Skin of body (tissue), 2 donors: ENCODE measurements around the gene FANCD2OS. TPM values are rescaled to one million over a fixed set of nuclear protein-coding genes. Genes with fewer than 3 reads are reported as not detected.
A peak's percentile ranks its signal among the peaks of the same experiment; 100 is the strongest.
"Not testable (repeated sequence)": the region's sequence is repeated elsewhere in the genome, so short reads cannot be mapped to it uniquely, and the experiment has no call there.

Source experiments
- DNase-seq: peaks from one replicate; lab custom pipeline; 2025; lab: John Stamatoyannopoulos, UW
- total RNA-seq: library from RNA; depleted of rRNA; stranded (reverse); fragments of >200 nt; gene quantifications from one replicate; pipeline ENCODE4 v1.2.3, GENCODE V29; 2014

The FANCD2OS gene
- total RNA-seq: not detected

GRCh38 chr3:10108091-10108490 is at the start of gene FANCD2OS:
TSS of gene FANCD2OS (minus strand) at chr3:10108255. CDS start at chr3:10104774, 3,481 bp downstream.
- DNase-seq: no peak

DNA sequence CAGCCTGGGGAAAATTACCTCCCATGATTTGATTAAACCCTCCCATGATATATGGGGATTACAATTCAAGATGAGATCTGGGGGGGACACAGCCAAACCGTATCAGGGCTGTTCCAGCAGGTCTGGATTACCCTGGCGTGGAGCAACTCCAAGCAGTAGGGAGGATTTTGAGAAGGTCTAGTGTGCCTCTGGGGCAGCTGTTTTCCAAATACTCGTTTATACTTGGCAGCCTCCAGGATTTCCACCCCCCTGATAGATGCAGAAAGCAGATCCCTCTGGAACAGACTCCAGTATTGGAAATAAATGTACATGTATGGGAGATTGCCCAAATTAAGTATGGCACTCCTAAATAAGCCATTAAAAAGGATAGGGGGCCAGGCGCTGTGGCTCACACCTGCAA is 49.0 kb upstream of the FANCD2OS start:
- peak; percentile 38 for DNase-seq

DNA sequence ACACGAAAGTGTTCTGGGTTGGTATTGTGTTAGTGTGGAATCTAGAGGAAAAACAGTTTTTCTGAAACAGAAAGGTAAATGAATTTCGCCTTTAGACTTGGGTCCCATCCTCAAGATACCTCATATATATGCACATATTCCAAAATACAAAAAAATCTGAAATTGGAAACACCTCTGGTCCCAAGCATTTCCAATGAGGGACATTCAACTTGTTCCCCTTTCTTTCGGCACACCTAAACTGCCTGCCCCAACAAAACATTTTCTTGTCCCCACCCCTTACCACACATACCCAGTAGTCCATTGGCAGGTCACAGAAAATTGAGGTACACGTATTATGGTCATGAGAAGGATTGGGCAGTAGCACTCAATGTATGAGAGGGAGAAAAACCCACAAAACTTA is 47.6 kb upstream of the FANCD2OS start:
- DNase-seq: no peak

GRCh38 chr3:10155123-10155472 is 47.0 kb upstream of the FANCD2OS start:
- no peak for DNase-seq

DNA sequence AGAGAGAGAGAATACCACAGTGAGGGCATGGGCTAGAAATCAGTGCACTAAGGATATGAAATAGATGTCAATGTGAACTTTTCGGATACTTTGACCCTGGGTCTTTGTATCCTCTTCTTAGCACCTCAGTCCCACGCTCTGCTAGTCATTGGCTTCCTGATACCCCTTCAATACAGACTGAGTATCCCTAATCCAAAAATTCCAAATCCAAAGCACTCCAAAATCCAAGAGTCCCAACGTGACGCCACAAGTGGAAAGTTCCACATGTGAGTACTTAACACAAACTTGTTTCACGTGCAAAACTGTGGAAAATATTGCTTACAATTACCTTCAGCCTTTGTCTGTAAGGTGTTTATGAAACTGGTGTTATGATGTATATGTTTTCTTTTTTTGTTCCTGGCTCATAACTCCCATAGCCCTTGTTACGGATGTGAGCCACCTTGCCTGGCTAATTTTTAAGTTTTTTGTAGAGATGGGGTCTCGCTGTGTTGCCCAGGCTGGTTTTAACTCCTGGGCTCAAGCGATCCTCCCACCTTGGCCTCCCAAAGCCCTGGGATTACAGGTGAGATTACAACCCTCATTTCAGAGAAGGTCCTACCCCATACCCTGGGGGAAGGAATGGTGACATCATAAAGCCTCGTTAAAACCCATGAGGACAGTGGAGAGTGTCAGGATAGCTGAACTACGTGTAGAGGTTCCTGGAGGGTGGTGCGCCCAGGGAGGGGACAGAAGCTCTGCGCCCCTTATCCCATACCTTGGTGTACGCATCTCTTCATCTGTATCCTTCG is 46.5 kb upstream of the FANCD2OS start:
- DNase-seq: no peak

GRCh38 chr3:10150987-10151386 is 42.9 kb upstream of the FANCD2OS start:
- DNase-seq: no peak

GRCh38 chr3:10149226-10149625 is 41.2 kb upstream of the FANCD2OS start:
- DNase-seq: no peak

GRCh38 chr3:10145685-10146084 is 37.6 kb upstream of the FANCD2OS start:
- DNase-seq: no peak

DNA sequence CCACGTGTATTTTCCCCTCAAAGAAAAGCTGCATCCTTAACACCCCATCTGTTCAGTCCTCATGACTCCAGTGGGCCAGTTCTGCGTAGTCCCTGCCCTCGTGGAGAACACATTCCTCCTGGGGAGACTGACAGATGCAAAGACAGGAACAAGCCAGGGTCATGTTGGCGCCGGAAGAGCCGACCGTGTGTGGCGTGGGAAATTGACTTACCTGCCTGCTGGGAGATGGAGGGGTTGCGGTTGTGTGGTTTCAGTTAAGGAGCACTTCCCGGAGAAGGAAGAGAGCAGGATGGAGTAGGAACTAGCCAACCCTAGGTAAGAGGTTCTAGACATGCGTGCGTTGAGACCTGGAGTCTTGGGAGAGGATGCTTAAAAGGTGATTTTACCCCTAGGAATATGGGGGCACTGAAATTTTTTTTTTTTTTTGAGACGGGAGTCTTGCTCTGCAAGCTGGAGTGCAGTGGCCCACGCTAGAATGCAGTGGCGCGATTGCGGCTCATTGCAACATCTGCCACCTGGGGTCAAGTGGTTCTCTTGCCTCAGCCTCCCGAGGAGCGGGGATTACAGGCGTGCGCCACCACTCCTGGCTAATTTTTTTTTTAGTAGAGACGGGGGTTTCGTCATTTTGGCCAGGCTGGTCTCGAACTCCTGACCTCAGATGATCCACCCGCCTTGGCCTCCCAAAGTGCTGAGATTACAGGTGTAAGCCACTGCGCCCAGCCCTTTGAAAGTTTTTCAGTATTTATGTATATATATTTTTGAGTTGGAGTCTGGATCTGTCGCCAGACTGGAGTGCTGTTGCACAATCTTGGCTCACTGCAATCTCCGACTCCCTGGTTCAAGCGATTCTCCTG is 34.9 kb upstream of the FANCD2OS start:
- no peak for DNase-seq

GRCh38 chr3:10140996-10141546 is 33.0 kb upstream of the FANCD2OS start:
- DNase-seq: no peak

DNA sequence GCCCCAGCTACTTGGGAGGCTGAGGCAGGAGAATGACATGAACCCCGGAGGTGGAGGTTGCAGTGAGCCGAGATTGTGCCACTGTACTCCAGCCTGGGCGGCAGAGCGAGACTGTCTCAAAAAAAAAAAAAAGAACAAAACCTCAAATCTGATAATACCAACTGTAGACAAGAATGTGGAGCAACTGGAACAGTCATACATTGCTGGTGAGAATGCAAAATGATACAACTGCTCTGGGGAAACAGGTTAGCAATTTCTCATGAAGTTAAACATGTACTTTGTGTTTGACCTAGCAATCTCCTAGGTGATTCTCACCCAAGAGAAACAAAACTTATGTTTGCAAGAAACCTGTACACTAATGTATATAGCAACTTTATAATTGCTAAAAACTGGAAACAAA is 29.1 kb upstream of the FANCD2OS start:
- no peak for DNase-seq

DNA sequence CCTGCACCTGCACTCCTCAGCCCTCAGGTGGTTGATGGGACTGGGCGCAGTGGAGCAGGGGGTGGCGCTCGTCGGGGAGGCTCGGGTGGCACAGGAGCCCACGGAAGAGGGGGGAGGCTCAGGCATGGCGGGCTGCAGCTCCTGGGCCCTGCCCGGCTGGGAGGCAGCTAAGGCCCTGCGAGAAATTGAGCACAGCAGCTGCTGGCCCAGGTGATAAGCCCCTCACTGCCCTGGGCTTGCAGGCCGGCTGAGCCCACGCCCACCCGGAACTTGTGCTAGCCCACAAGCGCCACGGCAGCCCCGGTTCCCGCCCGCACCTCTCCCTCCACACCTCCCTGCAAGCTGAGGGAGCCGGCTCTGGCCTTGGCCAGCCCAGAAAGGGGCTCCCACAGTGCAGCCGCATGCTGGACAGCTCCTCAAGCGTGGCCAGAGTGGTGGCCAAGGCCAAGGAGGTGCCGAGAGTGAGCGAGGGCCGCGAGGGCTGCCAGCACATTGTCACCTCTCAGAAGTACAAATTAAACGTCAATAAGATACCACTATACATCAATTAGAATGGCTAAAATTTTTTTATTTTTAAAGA is 28.5 kb upstream of the FANCD2OS start:
- no peak for DNase-seq

GRCh38 chr3:10135872-10136271 is 27.8 kb upstream of the FANCD2OS start:
- DNase-seq: not testable (repeated sequence)

DNA sequence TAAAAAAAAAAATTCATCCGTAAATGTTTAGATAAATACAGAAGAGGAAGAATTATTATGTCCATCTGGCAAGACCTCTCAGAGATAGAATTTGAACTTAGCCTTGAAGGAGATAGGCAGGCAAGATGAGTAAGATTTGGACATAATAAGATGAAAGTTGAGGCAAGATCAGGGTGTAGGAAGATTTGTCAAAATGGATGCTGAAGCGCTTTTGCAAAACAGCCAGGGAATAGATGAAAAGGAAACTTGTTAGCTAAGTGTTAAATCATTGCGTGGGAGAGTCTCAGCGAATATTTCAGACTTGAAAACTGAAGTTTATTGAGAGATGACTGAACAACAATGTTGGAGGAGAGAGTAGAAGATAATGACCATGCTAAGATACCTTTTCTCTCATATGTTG is 14.7 kb upstream of the FANCD2OS start:
- no peak for DNase-seq

DNA sequence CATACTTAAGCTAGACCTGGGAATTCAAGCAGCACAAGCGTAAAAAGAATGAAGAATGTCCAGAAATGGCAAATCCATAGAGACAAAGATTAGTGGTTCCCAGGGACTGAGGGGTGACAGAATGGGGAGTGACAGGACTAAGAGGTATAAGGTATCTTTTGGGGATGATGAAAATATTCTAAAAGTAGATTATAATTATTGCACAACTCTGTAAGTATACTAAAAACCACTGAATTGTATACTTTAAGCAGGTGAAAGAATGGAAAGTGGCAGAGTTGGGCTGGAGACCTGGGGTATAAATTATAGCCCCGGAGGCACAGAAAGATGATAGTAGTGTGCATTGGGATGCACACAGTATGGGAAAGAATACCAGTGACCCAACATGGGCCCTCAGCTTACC is 13.0 kb upstream of the FANCD2OS start:
- no peak for DNase-seq

DNA sequence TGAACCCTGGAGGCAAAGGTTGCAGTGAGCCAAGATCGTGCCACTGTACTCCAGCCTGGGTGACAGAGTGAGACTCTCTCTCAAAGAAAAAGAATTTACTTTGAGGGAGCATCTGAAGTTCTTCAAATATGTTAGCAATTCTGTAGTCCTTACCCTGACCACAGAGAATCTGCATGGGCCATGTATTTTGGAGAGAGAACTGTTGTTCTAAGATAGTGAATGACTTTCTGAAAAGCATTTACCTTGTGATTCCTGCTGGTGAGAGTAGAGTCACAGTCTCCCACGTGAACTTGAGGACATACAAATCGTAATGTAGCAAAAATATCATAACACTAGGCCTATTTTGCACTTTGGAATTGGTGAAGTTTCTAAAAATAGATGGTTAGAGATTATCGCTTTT is 11.3 kb upstream of the FANCD2OS start:
- DNase-seq: no peak

DNA sequence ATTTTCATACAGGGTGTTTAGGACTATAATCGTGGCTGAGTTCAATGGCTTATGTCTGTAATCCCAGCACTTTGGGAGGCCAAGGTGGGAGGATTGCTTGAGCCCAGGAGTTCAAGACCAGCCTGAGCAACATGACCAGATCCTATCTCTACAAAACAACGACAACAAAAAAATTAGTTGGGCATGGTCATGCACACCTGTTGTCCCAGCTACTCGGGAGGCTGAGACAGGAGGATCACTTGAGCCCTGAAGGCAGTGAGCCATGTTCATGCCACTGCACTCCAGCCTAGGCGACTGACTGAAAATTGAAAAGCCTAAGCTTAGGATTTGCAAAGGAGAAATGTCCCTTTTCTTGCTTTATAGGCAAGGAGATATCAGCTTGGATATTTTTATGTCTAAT is 8.9 kb upstream of the FANCD2OS start:
- DNase-seq: no peak

- DNase-seq: no peak
Measured at GRCh38 chr3:10116138-10116460, 8.0 kb upstream of the FANCD2OS start.

GRCh38 chr3:10115326-10116137 is 7.5 kb upstream of the FANCD2OS start, which contains the start of gene BRK1:
TSS of gene BRK1 (plus strand) at chr3:10115675. CDS start at chr3:10115702, 27 bp downstream.
- DNase-seq: peak; percentile 95

- DNase-seq: no peak
Measured at GRCh38 chr3:10106919-10107318, 1.1 kb downstream of the FANCD2OS start.

GRCh38 chr3:10099041-10099440 is 9.0 kb downstream of the FANCD2OS start:
- no peak for DNase-seq
